IPS-11a (cell line): ENCODE measurements around the gene HS3ST3B1.

Source experiments
- H3K4me3 ChIP-seq: one replicate; pipeline ENCODE4 v1.5.1; 2013; ENCODE audit warnings: low read depth, low read length, control low read depth

Gene HS3ST3B1

GRCh38 chr17:14351493-14351892 is 50.6 kb downstream of the HS3ST3B1 start:
- no peak overlapping the region for H3K4me3 ChIP-seq

- H3K4me3 ChIP-seq: no peak overlapping the region
These were observed 51.3 kb downstream of the HS3ST3B1 start for GRCh38 chr17:14352136-14352535.

- H3K4me3 ChIP-seq: no peak overlapping the region
These were observed 53.1 kb downstream of the HS3ST3B1 start for GRCh38 chr17:14353861-14354474.

- no peak overlapping the region for H3K4me3 ChIP-seq
These were observed 53.9 kb downstream of the HS3ST3B1 start for GRCh38 chr17:14354807-14355206.

- H3K4me3 ChIP-seq: no peak overlapping the region
These were observed 54.7 kb downstream of the HS3ST3B1 start for GRCh38 chr17:14355556-14355955.

- no peak overlapping the region for H3K4me3 ChIP-seq
These were observed 58.5 kb downstream of the HS3ST3B1 start for GRCh38 chr17:14359163-14360020.

- no peak overlapping the region for H3K4me3 ChIP-seq
These were observed 60.0 kb downstream of the HS3ST3B1 start for GRCh38 chr17:14360856-14361255.

- H3K4me3 ChIP-seq: no peak overlapping the region
These were observed 60.6 kb downstream of the HS3ST3B1 start for GRCh38 chr17:14361470-14361869.

GRCh38 chr17:14361945-14362508 is 61.1 kb downstream of the HS3ST3B1 start:
- no peak overlapping the region for H3K4me3 ChIP-seq

GRCh38 chr17:14366199-14366598 is 65.3 kb downstream of the HS3ST3B1 start:
- no peak overlapping the region for H3K4me3 ChIP-seq

- H3K4me3 ChIP-seq: no peak overlapping the region
These were observed 71.6 kb downstream of the HS3ST3B1 start for GRCh38 chr17:14372461-14372860.

GRCh38 chr17:14372905-14373613 is 72.2 kb downstream of the HS3ST3B1 start:
- no peak overlapping the region for H3K4me3 ChIP-seq

GRCh38 chr17:14373614-14374259 is 72.9 kb downstream of the HS3ST3B1 start:
- no peak overlapping the region for H3K4me3 ChIP-seq

- no peak overlapping the region for H3K4me3 ChIP-seq
These were observed 73.4 kb downstream of the HS3ST3B1 start for GRCh38 chr17:14374268-14374667.

GRCh38 chr17:14376666-14377065 is 75.8 kb downstream of the HS3ST3B1 start:
- H3K4me3 ChIP-seq: no peak overlapping the region

- no peak overlapping the region for H3K4me3 ChIP-seq
These were observed 80.7 kb downstream of the HS3ST3B1 start for GRCh38 chr17:14381606-14382005.

- no peak overlapping the region for H3K4me3 ChIP-seq
These were observed 86.2 kb downstream of the HS3ST3B1 start for GRCh38 chr17:14387036-14387435.

GRCh38 chr17:14389681-14390080 is 88.8 kb downstream of the HS3ST3B1 start:
- no peak overlapping the region for H3K4me3 ChIP-seq

- no peak overlapping the region for H3K4me3 ChIP-seq
These were observed 92.8 kb downstream of the HS3ST3B1 start for GRCh38 chr17:14393723-14394122.

GRCh38 chr17:14395255-14395654 is 94.4 kb downstream of the HS3ST3B1 start:
- no peak overlapping the region for H3K4me3 ChIP-seq

GRCh38 chr17:14396547-14396946 is 95.7 kb downstream of the HS3ST3B1 start:
- no peak overlapping the region for H3K4me3 ChIP-seq
